Spleen (tissue), 7 donors: ENCODE results near the gene FSTL4.

Source experiments
- CTCF ChIP-seq, 11 experiments: fragments of 200-600 bp in 7 of 11; fragments of 450-650 bp in 4 of 11; sonication (generic) in 4 of 11; IDR thresholded peaks in 8 of 11; conservative IDR thresholded peaks in 3 of 11; 1 replicate in 7 of 11; 2 replicates in 4 of 11; pipeline versions ENCODE4 v1.4.0 to v1.8.0; 2016 to 2021; ENCODE audit warnings: antibody characterized with exemption in 11 of 11, inconsistent platforms in 4 of 11, mild to moderate bottlenecking in 1 of 11
- POLR2A ChIP-seq, 3 donors: fragments of 450-650 bp; IDR thresholded peaks; one replicate each; pipeline ENCODE4 v1.5.1; 2017; ENCODE audit warnings: antibody characterized with exemption in 3 of 3, mild to moderate bottlenecking in 1 of 3
- POLR2AphosphoS5 ChIP-seq, 3 donors: sonication (generic); formaldehyde crosslinking; IDR thresholded peaks; one replicate each; pipeline ENCODE4 v1.5.1; 2017; ENCODE audit warnings: antibody characterized with exemption in 3 of 3
- donor health status: DM: no; HTN: no; CAD: no; lungs with moderate emphysema.
- donor health status: DM: no; HTN: no; CAD: no.
- donor health status: DM: no; HTN: no; CAD: no.

- no peak for TF ChIP-seq CTCF (IDR thresholded peaks at IDR 0.05 in 8 of 11, conservative IDR thresholded peaks at IDR 0.05 in 3 of 11)
- no peak for TF ChIP-seq POLR2A (IDR thresholded peaks at IDR 0.05)
- TF ChIP-seq POLR2AphosphoS5 (IDR thresholded peaks at IDR 0.05): no peak
Observed at GRCh38 chr5:133589286-133589685, 23.1 kb downstream of the FSTL4 start.
